K562 (cell line): ENCODE measurements around the gene GPX6.

Experiments
- CREB1 ChIP-seq, 2 experiments: sonication (generic) in 1 of 2; formaldehyde crosslinking in 1 of 2; IDR thresholded peaks; 2 replicates each; pipeline versions ENCODE4 v1.6.1 to v1.8.0; 2012 to 2022; ENCODE audit warnings: inconsistent platforms in 1 of 2, mild to moderate bottlenecking in 1 of 2, missing genetic modification reagents in 1 of 2, moderate library complexity in 1 of 2
- EGR1 ChIP-seq: fragments of 450-650 bp; conservative IDR thresholded peaks from 2 replicates; pipeline ENCODE4 v1.6.1; 2017; ENCODE audit warnings: mild to moderate bottlenecking
- LARP7 ChIP-seq: fragments of 450-650 bp; IDR thresholded peaks from 2 replicates; pipeline ENCODE4 v1.6.1; 2016
- NR2C1 ChIP-seq, 2 experiments: fragments of 450-650 bp; IDR thresholded peaks; 2 replicates each; pipeline ENCODE4 v1.6.1; 2017; ENCODE audit warnings: mild to moderate bottlenecking in 2 of 2, antibody characterized with exemption in 1 of 2, inconsistent platforms in 1 of 2, missing compliant biosample characterization in 1 of 2, missing genetic modification characterization in 1 of 2
- NR2C2 ChIP-seq, 2 experiments: fragments of 200-800 bp in 1 of 2; sonication (Bioruptor generic) in 1 of 2; sonication (generic) in 1 of 2; formaldehyde crosslinking in 1 of 2; IDR thresholded peaks; 2 replicates each; pipeline versions ENCODE4 v1.6.1 to v1.8.0; 2016 to 2022; ENCODE audit warnings: mild to moderate bottlenecking in 1 of 2, missing compliant biosample characterization in 1 of 2, missing genetic modification characterization in 1 of 2, missing genetic modification reagents in 1 of 2
- RNF2 ChIP-seq: sonication (generic); IDR thresholded peaks from 2 replicates; pipeline ENCODE4 v1.6.1; 2016
- SMARCE1 ChIP-seq: fragments of 450-650 bp; IDR thresholded peaks from 2 replicates; pipeline ENCODE4 v1.7.1; 2016; ENCODE audit warnings: mild to moderate bottlenecking
- SRF ChIP-seq, 2 experiments: fragments of 250-450, 450-650 bp in 1 of 2; sonication (Bioruptor Pico) in 1 of 2; sonication (generic) in 1 of 2; formaldehyde crosslinking; IDR thresholded peaks; 2 replicates each; pipeline versions ENCODE4 v1.5.0 to v1.5.1; 2020 to 2022; ENCODE audit warnings: mild to moderate bottlenecking in 1 of 2, missing genetic modification reagents in 1 of 2
- TGIF2 ChIP-seq: sonication (generic); formaldehyde crosslinking; IDR thresholded peaks from 2 replicates; pipeline ENCODE4 v1.8.1; 2022; ENCODE audit warnings: mild to moderate bottlenecking, missing genetic modification reagents, moderate library complexity
- TF ChIP-seq, protein P1 (sequence below): sonication (generic); formaldehyde crosslinking; IDR thresholded peaks from 2 replicates; pipeline ENCODE4 v1.5.0; 2020; ENCODE audit warnings: missing genetic modification reagents
- TF ChIP-seq, protein P2 (sequence below), 3 experiments: IDR thresholded peaks in 2 of 3; conservative IDR thresholded peaks in 1 of 3; 2 replicates each; pipeline ENCODE4 v1.5.1; 2011 to 2012; ENCODE audit warnings: low read length in 3 of 3, mild to moderate bottlenecking in 3 of 3, control low read depth in 2 of 3, improper control_type of control experiment in 1 of 3, inconsistent platforms in 1 of 3, low read depth in 1 of 3, mixed read lengths in 1 of 3, moderate library complexity in 1 of 3; ENCODE audit not compliant: insufficient read depth in 2 of 3

DNA sequence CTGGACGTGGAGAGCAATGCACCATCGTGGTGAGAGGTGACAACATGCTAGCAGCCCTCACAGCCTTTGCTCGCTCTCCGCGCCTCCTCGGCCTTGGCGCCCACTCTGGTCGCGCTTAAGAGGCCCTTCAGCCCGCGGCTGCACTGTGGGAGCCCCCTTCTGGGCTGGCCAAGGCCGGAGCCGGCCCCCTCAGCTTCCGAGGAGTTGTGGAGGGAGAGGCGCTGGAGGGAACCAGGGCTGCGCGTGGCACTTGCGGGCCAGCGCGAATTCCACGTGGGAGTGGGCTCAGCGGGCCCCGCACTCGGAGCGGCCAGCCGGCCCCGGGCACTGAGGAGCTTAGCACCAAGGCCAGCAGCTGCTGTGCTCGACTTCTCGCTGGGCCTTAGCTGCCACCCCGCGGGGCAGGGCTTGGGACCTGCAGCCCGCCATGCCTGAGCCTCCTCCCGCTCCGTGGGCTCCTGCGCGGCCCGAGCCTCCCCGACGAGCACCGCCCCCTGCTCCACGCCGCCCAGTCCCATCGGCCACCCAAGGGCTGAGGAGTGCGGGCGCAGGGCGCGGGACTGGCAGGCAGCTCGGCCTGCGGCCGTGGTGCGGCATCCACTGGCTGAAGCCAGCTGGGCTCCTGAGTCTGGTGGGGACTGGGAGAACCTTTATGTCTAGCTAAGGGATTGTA lies 3.8 kb downstream of the GPX6 start:
- TF ChIP-seq LARP7, result no peak
- TF ChIP-seq CREB1 (IDR thresholded peaks at IDR 0.05), result no peak
- no peak for TF ChIP-seq CREB1 (CRISPR knock-in tag; IDR thresholded peaks at IDR 0.05)
- no peak for TF ChIP-seq NR2C2 (CRISPR knock-in tag; IDR thresholded peaks at IDR 0.05)
- TF ChIP-seq NR2C2 (tag; IDR thresholded peaks at IDR 0.05), result no peak
- TF ChIP-seq, protein P1, sequence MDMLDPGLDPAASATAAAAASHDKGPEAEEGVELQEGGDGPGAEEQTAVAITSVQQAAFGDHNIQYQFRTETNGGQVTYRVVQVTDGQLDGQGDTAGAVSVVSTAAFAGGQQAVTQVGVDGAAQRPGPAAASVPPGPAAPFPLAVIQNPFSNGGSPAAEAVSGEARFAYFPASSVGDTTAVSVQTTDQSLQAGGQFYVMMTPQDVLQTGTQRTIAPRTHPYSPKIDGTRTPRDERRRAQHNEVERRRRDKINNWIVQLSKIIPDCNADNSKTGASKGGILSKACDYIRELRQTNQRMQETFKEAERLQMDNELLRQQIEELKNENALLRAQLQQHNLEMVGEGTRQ (CRISPR knock-in tag), result no peak
- no peak for TF ChIP-seq SRF (CRISPR knock-in tag; IDR thresholded peaks at IDR 0.05)
- no peak; the same call in 1 of the 2 replicates for TF ChIP-seq TGIF2 (CRISPR knock-in tag)
- no peak for TF ChIP-seq RNF2
- no peak for TF ChIP-seq NR2C1 (IDR thresholded peaks at IDR 0.05)
- no peak for TF ChIP-seq NR2C1 (tag; IDR thresholded peaks at IDR 0.05)
- TF ChIP-seq SMARCE1, result no peak
- TF ChIP-seq, protein P2, sequence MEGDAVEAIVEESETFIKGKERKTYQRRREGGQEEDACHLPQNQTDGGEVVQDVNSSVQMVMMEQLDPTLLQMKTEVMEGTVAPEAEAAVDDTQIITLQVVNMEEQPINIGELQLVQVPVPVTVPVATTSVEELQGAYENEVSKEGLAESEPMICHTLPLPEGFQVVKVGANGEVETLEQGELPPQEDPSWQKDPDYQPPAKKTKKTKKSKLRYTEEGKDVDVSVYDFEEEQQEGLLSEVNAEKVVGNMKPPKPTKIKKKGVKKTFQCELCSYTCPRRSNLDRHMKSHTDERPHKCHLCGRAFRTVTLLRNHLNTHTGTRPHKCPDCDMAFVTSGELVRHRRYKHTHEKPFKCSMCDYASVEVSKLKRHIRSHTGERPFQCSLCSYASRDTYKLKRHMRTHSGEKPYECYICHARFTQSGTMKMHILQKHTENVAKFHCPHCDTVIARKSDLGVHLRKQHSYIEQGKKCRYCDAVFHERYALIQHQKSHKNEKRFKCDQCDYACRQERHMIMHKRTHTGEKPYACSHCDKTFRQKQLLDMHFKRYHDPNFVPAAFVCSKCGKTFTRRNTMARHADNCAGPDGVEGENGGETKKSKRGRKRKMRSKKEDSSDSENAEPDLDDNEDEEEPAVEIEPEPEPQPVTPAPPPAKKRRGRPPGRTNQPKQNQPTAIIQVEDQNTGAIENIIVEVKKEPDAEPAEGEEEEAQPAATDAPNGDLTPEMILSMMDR (IDR thresholded peaks at IDR 0.05 in 2 of 3, conservative IDR thresholded peaks at IDR 0.05 in 1 of 3; ENCODE audit: insufficient read depth in 2 of 3, low read depth in 1 of 3, low read length in 3 of 3), result no peak
- no peak for TF ChIP-seq EGR1
